Astrocyte of the cerebellum (primary cell): ENCODE results near the gene ARL6IP6.

Source experiments
- DNase-seq: peaks from one replicate; pipeline ENCODE4 v3.0.0-alpha.2; 2011; ENCODE audit warnings: low read depth
- H3K4me3 ChIP-seq: 2 replicates; pipeline ENCODE4 v1.5.1; 2011; ENCODE audit warnings: mild to moderate bottlenecking, low read depth, low read length, moderate library complexity
- CTCF ChIP-seq: IDR thresholded peaks from 2 replicates; pipeline ENCODE4 v1.5.1; 2012; ENCODE audit warnings: low read length, low read depth, moderate library complexity, mild to moderate bottlenecking; ENCODE audit errors: missing control alignments
- in situ Hi-C: cut with HindIII; loops from 2 replicates; pipeline ENCODE4 v1.10.0; 2017; ENCODE audit warnings: low sequenced_read_pairs

ARL6IP6 gene

DNA sequence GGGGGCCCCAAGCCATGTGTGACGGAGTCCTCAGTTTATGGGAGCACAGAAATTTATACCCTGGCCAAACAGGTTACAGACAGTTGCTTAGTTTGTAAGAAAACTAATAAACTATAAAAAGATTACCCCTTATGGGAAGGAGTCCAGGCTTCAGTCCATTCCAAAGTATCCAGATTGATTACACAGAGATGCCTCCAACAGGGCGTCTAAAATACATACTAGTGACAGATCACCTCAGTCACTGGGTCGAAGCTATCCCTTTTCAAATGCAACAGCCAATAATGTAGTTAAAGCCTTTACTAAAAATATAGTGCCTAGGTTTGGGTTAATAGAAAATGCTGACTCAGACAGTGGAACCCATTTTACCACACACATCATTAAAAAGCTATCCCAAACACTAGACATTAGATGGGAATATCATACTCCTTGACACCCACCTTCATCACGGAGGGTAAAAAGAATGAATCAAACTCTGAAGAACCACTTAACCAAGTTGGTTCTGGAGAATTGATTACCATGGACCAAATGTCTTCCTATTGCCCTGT lies 11.9 kb upstream of the ARL6IP6 start:
- no peak overlapping the region for H3K4me3 ChIP-seq
- in situ Hi-C loops: no loop called here
- TF ChIP-seq CTCF: no peak
- no peak for DNase-seq

DNA sequence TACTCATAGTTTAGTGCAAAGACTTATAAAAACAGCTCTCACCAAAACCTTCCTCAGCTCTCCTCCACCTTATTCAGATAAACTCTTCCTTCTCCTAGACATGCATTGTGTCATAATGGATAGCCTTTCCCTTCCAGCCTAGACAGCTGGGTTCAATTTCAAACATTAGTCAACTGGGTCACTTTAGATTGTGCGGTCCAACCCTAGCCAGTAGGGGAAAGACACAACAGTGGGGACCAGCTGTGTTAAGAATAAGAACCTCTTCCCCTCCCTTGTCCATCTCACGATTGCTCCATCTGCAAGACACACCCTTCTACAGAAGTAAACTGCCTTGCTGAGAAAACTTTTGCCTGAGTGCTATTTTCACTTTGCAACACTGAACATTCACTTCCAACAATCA lies 9.7 kb upstream of the ARL6IP6 start:
- H3K4me3 ChIP-seq: no peak overlapping the region
- DNase-seq: no peak
- in situ Hi-C loops: no loop called here
- TF ChIP-seq CTCF: no peak

DNA sequence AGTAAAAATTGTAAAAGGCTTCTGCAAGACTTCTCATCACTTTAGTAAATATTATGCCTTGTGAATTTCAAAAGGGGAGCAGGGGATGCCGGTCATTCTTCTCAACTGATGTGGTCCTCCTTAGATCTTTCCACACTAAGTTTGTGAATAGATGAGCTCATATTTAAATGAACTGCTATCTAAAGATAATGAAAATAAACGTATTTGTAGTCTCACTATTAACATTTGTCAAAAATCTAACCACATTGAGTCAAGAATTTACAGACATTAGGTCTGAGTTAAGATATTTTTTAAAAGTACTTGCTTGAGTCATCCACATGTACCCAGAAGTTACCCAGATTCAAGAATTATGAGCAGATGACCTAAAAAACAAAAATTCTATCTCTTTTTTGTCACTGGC lies 7.7 kb upstream of the ARL6IP6 start:
- in situ Hi-C loops: no loop called here
- no peak overlapping the region for H3K4me3 ChIP-seq
- no peak for DNase-seq
- no peak for TF ChIP-seq CTCF

- no peak overlapping the region for H3K4me3 ChIP-seq
- DNase-seq: no peak
- TF ChIP-seq CTCF: no peak
- in situ Hi-C loops: no loop called here
These were observed 3.3 kb upstream of the ARL6IP6 start for GRCh38 chr2:152715112-152715511.

- peak overlapping the region; percentile 95 for H3K4me3 ChIP-seq
- TF ChIP-seq CTCF: peak; percentile 57
- in situ Hi-C loops: no loop called here
- no peak for DNase-seq
These were observed 2.5 kb upstream of the ARL6IP6 start for GRCh38 chr2:152715854-152716428.

GRCh38 chr2:152716805-152717227 lies 1.6 kb upstream of the ARL6IP6 start:
- peak overlapping the region; percentile 95 for H3K4me3 ChIP-seq
- in situ Hi-C loops: no loop called here
- DNase-seq: no peak
- TF ChIP-seq CTCF: no peak
